Memory B cell (primary cell): ENCODE results near the gene HACL1.

Experiments used
- ATAC-seq: fragments of 150-1000 bp; cut with Tn5 transposase; 2 replicates; pipeline ENCODE4 v1.10.0; 2021; ENCODE audit warnings: low read depth, mild to moderate bottlenecking, moderate library complexity
- DNase-seq, 2 donors: peaks; one replicate each; pipeline ENCODE4 v3.0.0; 2022; ENCODE audit warnings: low spot score in 2 of 2
- H3K27ac Mint-ChIP-seq: one replicate; pipeline ENCODE4 v1.8.0; 2022; ENCODE audit warnings: mild to moderate bottlenecking, moderate library complexity, mixed read lengths
- H3K27me3 Mint-ChIP-seq: one replicate; pipeline ENCODE4 v1.8.0; 2022; ENCODE audit warnings: mixed read lengths
- H3K36me3 Mint-ChIP-seq: one replicate; pipeline ENCODE4 v1.8.0; 2022; ENCODE audit warnings: mild to moderate bottlenecking, mixed read lengths
- H3K4me1 Mint-ChIP-seq: one replicate; pipeline ENCODE4 v1.8.0; 2022; ENCODE audit warnings: mixed read lengths
- H3K4me3 Mint-ChIP-seq: one replicate; pipeline ENCODE4 v1.8.0; 2022; ENCODE audit warnings: mild to moderate bottlenecking, moderate library complexity, mixed read lengths
- H3K9me3 Mint-ChIP-seq: one replicate; pipeline ENCODE4 v1.8.0; 2022; ENCODE audit warnings: mixed read lengths

Gene HACL1

DNA sequence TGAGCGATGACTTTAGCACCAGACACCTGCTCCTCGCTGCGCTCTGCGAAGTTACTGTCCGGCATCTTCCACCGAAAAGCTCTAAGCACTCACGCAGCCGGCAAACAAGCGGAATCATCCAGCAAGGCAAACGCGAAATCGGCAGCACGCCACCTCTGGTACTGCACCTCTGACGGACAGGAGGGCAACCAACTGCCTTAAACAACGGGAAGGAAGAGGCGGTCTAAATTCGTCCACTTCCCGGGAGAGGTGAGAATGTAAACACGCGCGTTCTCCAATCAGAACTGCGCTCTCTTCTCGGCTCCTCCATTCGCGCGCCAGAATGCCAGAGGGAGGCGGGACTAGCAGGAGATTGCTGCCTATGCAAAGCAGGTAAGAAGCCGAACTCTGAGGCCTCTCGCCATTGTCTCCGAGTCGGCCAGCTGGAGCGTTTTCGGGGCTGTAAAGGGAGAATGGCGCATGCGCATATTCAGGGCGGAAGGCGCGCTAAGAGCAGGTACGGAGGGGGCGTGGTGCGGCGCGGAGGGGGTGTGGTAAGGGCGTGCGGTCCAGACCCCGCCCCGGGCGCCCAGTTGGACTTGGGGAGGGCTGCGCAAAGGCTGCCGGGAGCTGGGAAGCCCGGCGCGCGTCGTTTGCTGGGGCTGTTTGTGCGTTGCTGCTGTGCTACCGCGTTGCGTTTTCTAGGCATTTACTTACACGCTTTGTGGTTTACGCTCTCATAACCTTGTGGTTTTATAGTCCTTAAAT, at the start of gene HACL1, which contains the start of gene BTD:
Gene HACL1 (minus strand): TSS at position 171 of the 747 bp plus-strand sequence. CDS start 106 bp downstream, at position 65.
Gene BTD (plus strand): TSS at position 347 of the 747 bp plus-strand sequence. CDS start 33,695 bp downstream, outside the sequence.
- ATAC-seq (peak; percentile 86), DNase-seq (peak; percentile 96 to 97)
- Mint-ChIP-seq H3K27ac (peak within 1 kb of the TSS; percentile 98), H3K9me3 (no peaks in the 10 kb centered on the region), H3K27me3 (no peaks in the 10 kb centered on the region), H3K36me3 (peaks cover 22% of the 10 kb centered on the region), H3K4me3 (peak within 1 kb of the TSS; percentile 98), H3K4me1 (peaks cover 32% of the 10 kb centered on the region)

DNA sequence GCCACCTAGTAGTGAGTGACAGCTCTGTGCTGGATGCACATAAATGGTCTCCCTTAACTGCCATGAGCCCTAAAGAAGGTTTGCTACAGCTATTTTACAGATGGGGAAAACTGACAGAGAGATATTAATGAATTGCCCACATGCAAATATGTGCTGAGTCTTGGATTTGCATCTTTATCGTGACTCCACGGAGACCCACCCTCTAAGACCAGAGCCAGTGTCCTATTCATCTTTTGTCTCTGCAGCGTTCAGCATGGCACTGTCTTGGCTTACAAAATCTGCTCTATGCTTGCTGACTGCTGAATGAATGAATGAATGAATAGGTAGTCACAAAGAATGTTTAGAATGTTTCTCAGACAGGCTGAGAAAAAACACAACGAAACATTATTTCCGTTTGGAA, 48.5 kb upstream of the HACL1 start:
- DNase-seq = no peak
- ATAC-seq = no peak
- H3K36me3 Mint-ChIP-seq = peaks cover 5% of the 10 kb centered on the region
- no peak overlapping the region for H3K27ac Mint-ChIP-seq
- H3K4me1 Mint-ChIP-seq = peaks cover 36% of the 10 kb centered on the region
- H3K4me3 Mint-ChIP-seq = no peak overlapping the region
- H3K9me3 Mint-ChIP-seq = no peaks in the 10 kb centered on the region
- H3K27me3 Mint-ChIP-seq = peaks cover 6% of the 10 kb centered on the region

DNA sequence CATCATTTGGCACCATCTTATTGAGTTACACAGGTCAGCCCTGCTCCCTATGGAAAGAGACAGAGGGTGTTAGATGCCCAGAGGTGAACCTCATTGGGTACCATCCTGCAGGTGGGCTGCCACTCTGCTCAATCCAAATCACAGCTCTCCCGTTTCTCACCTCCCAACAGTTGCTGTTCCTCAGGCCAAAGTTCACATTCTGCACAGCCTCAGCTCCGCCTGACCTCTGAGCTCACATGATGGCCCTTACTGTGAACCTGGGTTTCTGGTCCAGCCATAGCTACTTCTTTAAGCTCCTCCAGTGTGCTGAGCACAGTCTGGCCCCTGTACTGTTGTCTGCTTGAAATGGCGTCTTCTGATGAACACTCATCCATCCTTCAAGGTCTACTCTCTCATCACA, 48.0 kb upstream of the HACL1 start:
- Mint-ChIP-seq H3K4me1 (peaks cover 36% of the 10 kb centered on the region), H3K9me3 (no peaks in the 10 kb centered on the region), H3K36me3 (peaks cover 4% of the 10 kb centered on the region), H3K27me3 (peaks cover 6% of the 10 kb centered on the region), H3K4me3 (no peak overlapping the region), H3K27ac (no peak overlapping the region)
- no peak for DNase-seq
- no peak for ATAC-seq

DNA sequence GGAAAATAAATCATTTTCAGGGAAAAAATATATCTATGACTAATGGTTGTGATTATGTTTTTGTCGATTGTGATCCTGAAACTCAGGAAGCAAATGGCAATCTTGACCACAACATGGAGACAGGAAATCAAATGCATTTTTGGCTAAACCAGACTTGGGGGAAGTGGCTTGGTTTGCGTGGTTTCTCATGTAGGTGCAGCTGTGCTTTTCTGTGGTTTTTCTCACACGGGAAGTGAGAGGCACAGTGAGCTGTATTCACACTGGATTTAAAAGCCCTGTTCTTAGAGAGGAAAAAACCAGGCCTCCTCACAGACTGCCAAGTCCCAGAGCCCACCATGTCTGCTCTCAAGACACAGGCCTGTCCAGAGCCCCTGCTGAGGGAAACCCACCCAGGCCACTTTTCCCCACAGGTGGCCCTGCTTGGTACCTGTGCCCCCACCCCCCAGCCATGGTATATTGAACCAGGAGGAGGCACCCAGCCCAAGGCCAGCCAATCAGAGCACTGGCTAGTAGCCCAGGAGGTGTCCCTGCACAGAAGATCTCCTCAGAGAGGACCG, 46.3 kb upstream of the HACL1 start:
- DNase-seq = peak in 1 of 2 donors; percentile 33
- peaks cover 36% of the 10 kb centered on the region for H3K4me1 Mint-ChIP-seq
- H3K27me3 Mint-ChIP-seq = peaks cover 6% of the 10 kb centered on the region
- no peak overlapping the region for H3K27ac Mint-ChIP-seq
- no peaks in the 10 kb centered on the region for H3K9me3 Mint-ChIP-seq
- peak; percentile 99 for ATAC-seq
- H3K36me3 Mint-ChIP-seq = peaks cover 7% of the 10 kb centered on the region
- peak overlapping the region; percentile 70 for H3K4me3 Mint-ChIP-seq

DNA sequence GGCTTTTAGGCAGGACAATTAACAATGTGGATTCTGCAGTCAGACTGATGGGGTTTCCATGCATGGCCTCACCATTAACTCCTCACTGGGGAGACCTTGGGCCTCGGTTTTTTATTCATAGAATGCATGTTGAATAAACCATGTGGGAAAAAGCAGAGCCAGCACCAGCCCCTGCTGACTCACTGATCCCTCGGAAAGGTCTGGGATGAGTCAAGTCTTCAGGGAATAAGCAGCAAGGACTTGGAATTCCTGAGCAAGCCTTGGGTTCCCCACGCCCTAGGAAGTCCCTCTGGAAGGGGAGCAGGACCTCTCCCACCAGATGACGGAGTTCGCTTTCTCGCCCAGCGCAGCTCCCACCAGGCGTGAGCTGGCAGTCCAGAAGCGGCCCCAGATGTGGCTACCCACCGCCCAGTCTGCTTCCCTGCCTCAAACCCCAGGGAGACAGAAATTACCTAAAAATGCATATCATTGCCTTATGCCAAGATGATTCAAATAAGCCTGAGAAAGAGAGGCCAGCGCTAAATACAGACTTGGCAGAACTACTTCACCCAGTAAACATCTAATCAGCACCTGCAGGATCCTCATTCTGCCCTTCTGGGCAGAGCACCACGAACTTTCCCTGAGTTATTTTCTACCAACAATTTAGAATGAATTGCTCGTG, 45.6 kb upstream of the HACL1 start:
- peak; percentile 6 for ATAC-seq
- Mint-ChIP-seq H3K27me3 (peaks cover 6% of the 10 kb centered on the region), H3K4me3 (peak overlapping the region; percentile 70), H3K9me3 (no peaks in the 10 kb centered on the region), H3K36me3 (peaks cover 9% of the 10 kb centered on the region), H3K27ac (no peak overlapping the region), H3K4me1 (peaks cover 36% of the 10 kb centered on the region)
- DNase-seq = no peak

DNA sequence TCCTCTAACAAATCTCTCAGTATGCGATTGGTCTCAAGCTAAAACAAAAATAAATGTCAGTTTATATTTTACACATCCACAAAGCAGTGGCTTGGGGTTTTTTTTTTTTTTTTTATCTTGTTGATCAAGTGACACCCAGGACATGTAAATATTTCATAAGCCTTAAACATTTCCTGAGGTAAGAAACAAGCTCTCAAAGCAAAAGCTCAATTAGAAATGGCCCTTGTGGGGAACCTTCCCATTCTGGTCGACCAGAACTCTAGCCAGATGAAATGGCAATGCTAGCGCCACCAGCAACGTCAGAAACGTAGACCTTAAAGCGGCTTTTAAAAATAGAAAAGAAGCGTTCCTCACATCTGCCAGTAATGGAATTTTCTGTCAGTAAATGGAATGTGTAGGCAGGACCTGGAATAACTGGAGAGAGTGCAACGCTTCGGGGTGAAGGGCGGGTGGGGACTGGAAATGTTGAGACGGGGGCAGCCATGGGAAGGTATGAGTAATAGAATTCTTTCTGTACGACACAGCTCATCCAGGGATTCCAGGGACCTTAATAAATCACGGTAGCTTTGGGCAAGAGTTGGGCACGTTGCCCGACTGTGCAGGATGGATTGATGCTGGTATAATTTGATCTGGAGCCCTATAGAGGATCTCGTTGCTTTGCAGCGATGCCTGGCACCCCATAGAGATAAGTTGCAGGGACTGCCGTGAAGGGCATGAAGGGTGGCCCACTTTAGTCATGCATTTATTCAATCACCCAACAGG, 44.6 kb upstream of the HACL1 start:
- no peak for ATAC-seq
- peaks cover 31% of the 10 kb centered on the region for H3K4me1 Mint-ChIP-seq
- H3K4me3 Mint-ChIP-seq = no peak overlapping the region

DNA sequence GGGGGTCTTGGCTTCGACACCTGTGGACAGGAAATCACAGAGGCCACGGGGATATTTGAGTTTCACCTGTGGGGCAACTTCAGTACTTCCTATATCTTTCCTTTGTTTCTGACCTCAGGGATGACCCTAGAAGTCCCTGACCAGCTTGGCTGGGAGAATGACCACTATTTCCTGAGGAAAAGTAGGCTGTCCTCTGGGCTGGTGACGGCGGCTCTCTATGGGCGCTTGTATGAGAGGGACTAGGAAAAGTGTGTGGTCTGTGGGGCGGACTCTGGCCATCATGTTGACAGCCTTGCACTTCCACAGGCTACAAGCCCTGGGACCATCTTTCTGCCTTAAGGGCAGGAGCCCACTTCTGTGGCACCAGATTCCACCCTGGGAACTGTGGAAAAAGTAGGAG, 43.9 kb upstream of the HACL1 start:
- DNase-seq = no peak
- Mint-ChIP-seq H3K9me3 (no peaks in the 10 kb centered on the region), H3K4me3 (no peak overlapping the region), H3K4me1 (peaks cover 28% of the 10 kb centered on the region), H3K36me3 (peaks cover 14% of the 10 kb centered on the region), H3K27me3 (no peaks in the 10 kb centered on the region), H3K27ac (no peak overlapping the region)
- no peak for ATAC-seq

More for the DNA sequence above, 44.6 kb upstream of the HACL1 start:
- H3K36me3 Mint-ChIP-seq = peaks cover 14% of the 10 kb centered on the region
- H3K27ac Mint-ChIP-seq = no peak overlapping the region
- DNase-seq = no peak
- no peaks in the 10 kb centered on the region for H3K9me3 Mint-ChIP-seq
- H3K27me3 Mint-ChIP-seq = peaks cover under 1% of the 10 kb centered on the region

DNA sequence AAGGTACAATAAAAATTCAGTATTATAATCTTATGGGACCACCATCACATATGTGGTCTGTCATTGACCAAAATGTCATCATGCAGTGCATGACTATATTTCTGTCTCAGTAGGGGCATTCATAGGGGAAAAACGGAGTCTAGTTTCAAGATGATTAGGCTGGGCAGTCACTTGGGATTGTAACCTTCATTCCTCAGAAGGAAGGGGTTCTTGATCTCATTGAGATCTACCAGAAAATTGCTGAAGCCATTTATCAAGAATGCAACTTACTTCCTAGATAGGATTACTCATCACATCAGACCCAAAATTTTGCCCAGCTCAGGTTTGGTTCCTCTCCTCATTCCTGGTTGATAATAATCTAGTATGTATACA, 37.5 kb upstream of the HACL1 start:
- no peak overlapping the region for H3K27ac Mint-ChIP-seq
- ATAC-seq (no peak), DNase-seq (no peak)
- no peaks in the 10 kb centered on the region for H3K27me3 Mint-ChIP-seq
- no peaks in the 10 kb centered on the region for H3K9me3 Mint-ChIP-seq
- peaks cover 17% of the 10 kb centered on the region for H3K36me3 Mint-ChIP-seq
- peaks cover 14% of the 10 kb centered on the region for H3K4me1 Mint-ChIP-seq
- no peak overlapping the region for H3K4me3 Mint-ChIP-seq

DNA sequence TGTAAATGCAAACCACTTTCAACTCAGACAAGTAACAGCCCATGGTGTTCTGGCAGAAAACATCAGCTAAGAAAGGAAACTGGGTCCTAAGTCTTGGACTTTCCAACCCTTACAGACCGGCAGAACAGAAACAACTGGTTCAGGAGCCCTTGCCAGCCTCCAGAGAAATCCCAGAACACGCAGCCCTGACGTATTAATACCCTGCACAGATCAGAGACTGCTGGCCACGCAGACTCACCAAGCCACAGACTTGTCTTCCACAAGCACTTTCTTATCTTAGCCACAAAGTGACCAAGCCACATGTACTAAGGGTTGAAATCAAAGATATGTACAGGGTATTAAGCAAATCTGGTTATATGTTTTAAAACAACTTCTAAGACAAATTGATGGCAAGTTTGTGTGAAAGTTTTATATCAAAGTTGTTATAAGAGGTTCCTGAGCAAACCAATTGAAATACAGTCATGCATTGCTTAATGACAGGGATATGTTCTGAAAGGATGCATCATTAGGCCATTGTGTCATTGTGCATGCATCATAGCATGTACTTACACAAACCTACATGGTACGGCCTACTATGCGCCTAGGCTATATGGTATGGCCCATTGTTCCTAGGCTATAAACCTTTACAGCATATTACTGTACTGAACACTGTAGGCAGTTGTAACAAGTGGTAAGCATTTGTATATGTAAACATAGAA, 37.0 kb upstream of the HACL1 start:
- Mint-ChIP-seq H3K27ac (no peak overlapping the region), H3K27me3 (no peaks in the 10 kb centered on the region), H3K9me3 (no peaks in the 10 kb centered on the region), H3K4me1 (peaks cover 14% of the 10 kb centered on the region), H3K4me3 (no peak overlapping the region), H3K36me3 (peaks cover 15% of the 10 kb centered on the region)
- ATAC-seq = no peak
- DNase-seq = no peak

DNA sequence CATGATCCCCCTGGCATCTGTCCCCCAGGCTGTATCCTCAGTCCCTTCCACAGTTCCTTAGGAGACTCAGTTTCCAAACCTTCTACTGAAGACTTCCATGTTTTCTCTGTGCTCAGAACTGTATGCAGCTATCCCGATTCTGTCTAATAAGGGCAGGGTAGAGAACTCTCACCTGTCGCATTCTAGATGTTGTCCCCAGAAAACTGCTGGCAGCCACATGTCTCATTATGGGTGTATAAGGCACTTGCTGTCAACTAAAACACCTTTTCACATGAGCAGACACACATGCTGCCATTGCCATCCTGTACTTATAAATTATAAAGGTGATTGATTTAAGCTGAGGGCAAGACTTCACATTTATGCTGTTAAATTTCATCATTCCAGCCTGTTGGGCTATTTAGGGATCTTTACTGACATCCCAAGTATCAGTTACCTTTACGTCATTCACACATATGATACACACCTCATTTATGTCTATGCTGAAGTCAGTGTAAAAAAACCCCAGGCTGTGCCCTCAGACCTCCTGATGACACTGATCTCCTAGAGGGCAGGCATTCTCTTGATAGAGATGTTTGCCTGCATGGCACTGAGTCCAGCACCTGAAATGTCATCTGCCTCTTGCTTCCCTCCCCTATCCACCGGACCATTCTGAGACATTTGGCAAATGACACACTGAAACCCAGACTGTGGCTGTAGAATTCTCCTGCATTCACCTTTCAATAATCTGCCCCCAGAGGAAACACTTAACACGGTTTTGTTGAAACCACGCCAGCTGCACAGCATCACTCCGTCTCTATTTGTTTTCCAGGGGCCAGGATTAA, 36.0 kb upstream of the HACL1 start:
- ATAC-seq (no peak), DNase-seq (no peak)
- Mint-ChIP-seq H3K36me3 (peaks cover 11% of the 10 kb centered on the region), H3K4me3 (no peak overlapping the region), H3K9me3 (no peaks in the 10 kb centered on the region), H3K27ac (no peak overlapping the region), H3K4me1 (peaks cover 14% of the 10 kb centered on the region), H3K27me3 (no peaks in the 10 kb centered on the region)

DNA sequence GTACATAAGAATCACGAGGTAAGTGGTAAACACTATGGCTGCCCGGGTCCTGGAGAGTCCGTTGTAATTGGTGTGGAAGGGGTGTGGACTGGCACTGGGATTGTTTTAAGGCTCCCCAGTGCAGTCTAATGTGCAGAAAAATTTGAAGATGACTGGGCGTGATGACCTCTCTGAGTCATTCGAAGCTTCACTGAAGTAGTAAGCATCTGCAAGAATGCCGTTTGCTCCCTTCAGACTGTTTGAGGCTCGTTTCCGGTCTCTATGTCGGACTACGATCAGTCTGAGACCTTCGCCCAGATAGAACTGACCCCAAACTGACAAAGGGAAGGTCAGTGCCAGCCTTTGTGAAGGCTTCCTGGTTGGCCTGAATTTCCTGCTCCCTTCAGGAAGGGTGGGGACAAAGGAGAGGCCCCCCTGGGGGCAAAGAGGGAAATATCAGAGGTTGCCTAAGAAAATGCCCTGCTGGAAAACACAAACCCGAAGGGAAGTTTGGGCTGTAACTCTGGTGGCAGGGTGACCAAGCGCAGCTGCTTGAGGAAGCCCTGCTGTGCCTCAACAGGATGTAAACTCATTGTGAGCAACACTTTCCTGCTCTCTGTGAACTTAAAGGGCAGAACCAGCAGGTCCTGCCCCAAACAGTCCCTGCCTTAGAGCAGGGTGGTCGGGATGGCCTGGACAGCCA, 34.8 kb upstream of the HACL1 start:
- Mint-ChIP-seq H3K9me3 (no peaks in the 10 kb centered on the region), H3K4me1 (peaks cover 21% of the 10 kb centered on the region), H3K27me3 (no peaks in the 10 kb centered on the region), H3K36me3 (peaks cover 5% of the 10 kb centered on the region), H3K4me3 (peak overlapping the region; percentile 61), H3K27ac (peak overlapping the region; percentile 67)
- DNase-seq (no peak), ATAC-seq (peak; percentile 43)

DNA sequence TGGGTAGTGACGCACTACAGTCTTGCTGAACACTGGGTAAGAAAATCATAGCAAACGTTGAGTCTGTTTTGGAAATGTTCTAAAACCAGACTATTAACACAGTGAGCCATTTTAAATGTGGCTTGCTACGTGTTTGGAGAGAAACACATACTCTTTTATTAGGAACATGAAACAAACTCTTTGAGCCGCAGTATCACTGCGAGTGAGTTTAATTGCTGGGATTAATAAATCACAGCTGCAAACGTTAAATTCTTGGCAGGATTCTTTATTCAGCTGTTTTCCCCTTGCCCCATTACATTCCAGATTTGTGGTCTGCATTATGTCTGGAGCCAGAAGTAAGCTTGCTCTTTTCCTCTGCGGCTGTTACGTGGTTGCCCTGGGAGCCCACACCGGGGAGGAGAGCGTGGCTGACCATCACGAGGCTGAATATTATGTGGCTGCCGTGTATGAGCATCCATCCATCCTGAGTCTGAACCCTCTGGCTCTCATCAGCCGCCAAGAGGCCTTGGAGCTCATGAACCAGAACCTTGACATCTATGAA, 33.8 kb upstream of the HACL1 start:
- Mint-ChIP-seq H3K4me1 (peaks cover 21% of the 10 kb centered on the region), H3K9me3 (no peaks in the 10 kb centered on the region), H3K27ac (no peak overlapping the region), H3K36me3 (peaks cover 5% of the 10 kb centered on the region), H3K4me3 (no peak overlapping the region), H3K27me3 (no peaks in the 10 kb centered on the region)
- no peak for DNase-seq
- ATAC-seq = no peak
